AG04449 (cell line): Measurements from ENCODE around the gene KCTD17.

ENCODE experiments used
- CTCF ChIA-PET: fragments of 350-600 bp; formaldehyde crosslinking; extraction: SDS; loops from one replicate; lab custom pipeline; 2021; ENCODE audit warnings: antibody characterized with exemption; lab: Yijun Ruan, JAX
- POLR2A ChIA-PET: fragments of 400-600, 350-600 bp; formaldehyde crosslinking; extraction: SDS; loops from one replicate; lab custom pipeline; 2020; ENCODE audit warnings: antibody characterized with exemption, inconsistent platforms; lab: Yijun Ruan, JAX
- DNase-seq: peaks from one replicate; pipeline ENCODE4 v3.0.0-alpha.2; 2010; ENCODE audit warnings: low read depth, low spot score
- H3K4me3 ChIP-seq: 2 replicates; pipeline ENCODE4 v1.5.1; 2011; ENCODE audit warnings: low read depth, mild to moderate bottlenecking, control low read depth, low read length
- CTCF ChIP-seq: IDR thresholded peaks from one replicate; pipeline ENCODE4 v1.5.1; 2011; ENCODE audit warnings: mild to moderate bottlenecking, moderate library complexity, low read length, control low read depth, inconsistent platforms; ENCODE audit not compliant: insufficient read depth; ENCODE audit errors: missing control alignments

KCTD17 gene

GRCh38 chr22:37043828-37044538 lies 7.6 kb upstream of the KCTD17 start:
- ChIA-PET CTCF (interaction anchor here (1.0 to 5.1 kb wide), 13 partner anchors 9 to 386 kb away, joined by 3 to 78 read pairs (median 6); partner anchors contain the start of genes MPST and TST), POLR2A (interaction anchor here (0.5 kb wide), 1 partner anchor 81 kb away, joined by 4 read pairs; no protein-coding TSS in a partner anchor)
- TF ChIP-seq CTCF = peak; percentile 62
- H3K4me3 ChIP-seq = no peak overlapping the region
- no peak for DNase-seq

GRCh38 chr22:37044634-37045625 lies 6.6 kb upstream of the KCTD17 start:
- TF ChIP-seq CTCF = no peak
- DNase-seq = no peak
- ChIA-PET CTCF (interaction anchor here (1.0 to 5.1 kb wide), 14 partner anchors 7 to 385 kb away, joined by 3 to 78 read pairs (median 8); partner anchors contain the start of genes MPST and TST), POLR2A (interaction anchor here (0.5 kb wide), 1 partner anchor 80 kb away, joined by 4 read pairs; no protein-coding TSS in a partner anchor)
- no peak overlapping the region for H3K4me3 ChIP-seq

GRCh38 chr22:37045958-37046357 lies 5.6 kb upstream of the KCTD17 start:
- no peak overlapping the region for H3K4me3 ChIP-seq
- CTCF ChIA-PET = interaction anchor here (0.6 to 5.1 kb wide), 20 partner anchors 8 to 264 kb away, joined by 3 to 78 read pairs (median 4); partner anchors contain the start of genes MPST and TST
- POLR2A ChIA-PET = no interaction called here
- peak; percentile 64 for TF ChIP-seq CTCF
- DNase-seq = peak; percentile 19

GRCh38 chr22:37046589-37046988 lies 5.0 kb upstream of the KCTD17 start:
- CTCF ChIA-PET = interaction anchor here (0.6 to 5.1 kb wide), 17 partner anchors 9 to 214 kb away, joined by 3 to 78 read pairs (median 3); partner anchors contain the start of genes MPST and TST

GRCh38 chr22:37047006-37047405 lies 4.5 kb upstream of the KCTD17 start:
- ChIA-PET POLR2A (no interaction called here), CTCF (interaction anchor here (1.0 to 4.7 kb wide), 7 partner anchors 8 to 152 kb away, joined by 3 to 78 read pairs (median 12); no protein-coding TSS in a partner anchor)
- H3K4me3 ChIP-seq = no peak overlapping the region
- no peak for TF ChIP-seq CTCF
- no peak for DNase-seq

More at GRCh38 chr22:37046589-37046988, 5.0 kb upstream of the KCTD17 start:
- no peak for TF ChIP-seq CTCF
- DNase-seq = no peak
- POLR2A ChIA-PET = no interaction called here
- no peak overlapping the region for H3K4me3 ChIP-seq
